Kidney (tissue), 14 donors: ENCODE data around the gene HES2. TPM values are rescaled to one million over a fixed set of nuclear protein-coding genes. Genes with fewer than 3 reads are reported as not detected.
A peak's percentile ranks its signal among the peaks of the same experiment; 100 is the strongest.

Source experiments
- DNase-seq, 5 donors: peaks; one replicate each; pipeline ENCODE4 v3.0.0-alpha.2; 2013 to 2020
- FAIRE-seq: peaks from 2 replicates; lab custom pipeline; 2012; peaks lifted over from hg19 to GRCh38; lab: Jason Lieb, UNC
- H3K27ac ChIP-seq, 2 donors: one replicate each; pipeline ENCODE4 v1.7.0; 2013; ENCODE audit warnings: low read depth in 2 of 2, low read length in 2 of 2, inconsistent platforms in 1 of 2
- H3K27me3 ChIP-seq: one replicate; pipeline ENCODE4 v1.7.1; 2013; ENCODE audit warnings: low read length, inconsistent platforms; ENCODE audit not compliant: control insufficient read depth, insufficient read depth
- H3K36me3 ChIP-seq, 3 donors: one replicate each; pipeline versions ENCODE4 v1.7.0 to v1.7.1; 2013; ENCODE audit warnings: low read length in 3 of 3, control low read depth in 1 of 3, inconsistent platforms in 1 of 3; ENCODE audit not compliant: insufficient read depth in 3 of 3, control insufficient read depth in 2 of 3
- H3K4me1 ChIP-seq, 3 donors: one replicate each; pipeline versions ENCODE4 v1.7.0 to v1.7.1; 2013; ENCODE audit warnings: low read length in 3 of 3, inconsistent platforms in 1 of 3, low read depth in 1 of 3; ENCODE audit not compliant: control insufficient read depth in 2 of 3, insufficient read depth in 2 of 3
- H3K4me3 ChIP-seq, 3 donors: one replicate each; pipeline versions ENCODE4 v1.7.0 to v1.8.1; 2013; ENCODE audit warnings: low read length in 3 of 3, control low read depth in 1 of 3, inconsistent platforms in 1 of 3
- H3K9ac ChIP-seq, 3 donors: one replicate each; pipeline versions ENCODE4 v1.7.0 to v1.7.1; 2013; ENCODE audit warnings: low read length in 3 of 3, control low read depth in 1 of 3, inconsistent platforms in 1 of 3
- H3K9me3 ChIP-seq, 3 donors: one replicate each; pipeline versions ENCODE4 v1.7.0 to v1.7.1; 2013; ENCODE audit warnings: low read length in 3 of 3, control low read depth in 1 of 3, inconsistent platforms in 1 of 3; ENCODE audit not compliant: control insufficient read depth in 2 of 3, insufficient read depth in 1 of 3
- CTCF ChIP-seq: IDR thresholded peaks from 3 replicates; pipeline ENCODE4 v1.5.1; 2012; ENCODE audit warnings: mild to moderate bottlenecking, moderate library complexity, borderline replicate concordance; ENCODE audit not compliant: insufficient read depth; ENCODE audit errors: extremely low read depth
- intact Hi-C: fragments of 100-400 bp; cut with DNase I; formaldehyde crosslinking; loops from one replicate; pipeline ENCODE4 v1.11.1; 2022
- polyA plus RNA-seq: library from polyadenylated mRNA; stranded (reverse); fragments of 350-450 nt; fragmentation: Illumina TruSeq; extraction: RNeasy Lipid Tissue Mini Kit (QIAGEN cat#74804); gene quantifications from one replicate; pipeline ENCODE4 v1.2.3, GENCODE V29; 2014; ENCODE audit warnings: low read depth, low replicate concordance; ENCODE audit not compliant: insufficient read depth
- total RNA-seq: library from RNA; stranded (reverse); fragmentation: NEBNext Ultra II Directional; extraction: Animal tissue kit (Norgen Biotek cat#: 25700); gene quantifications from one replicate; pipeline ENCODE4 v1.2.1, GENCODE V29; 2021
- donor health status: control.
- donor health status: control.
- donor health status: control.
- donor health status: control.
- donor health status: control.
- donor health status: DM: yes; HTN: yes; CAD: no.
- donor health status: Normal renal cell carcinoma (clear cell type).

HES2 gene
- total and polyA plus RNA-seq, 2 donors from 2014 or later: 1.3 to 1.6 TPM

GRCh38 chr1:6450005-6450450 is 30.3 kb upstream of the HES2 start:
- no peak for FAIRE-seq
- no peak overlapping the region for H3K9ac ChIP-seq

GRCh38 chr1:6448749-6449631 is 29.3 kb upstream of the HES2 start:
- no peak overlapping the region for H3K27ac ChIP-seq
- H3K9ac ChIP-seq: no peak overlapping the region
- H3K4me3 ChIP-seq: no peak overlapping the region
- DNase-seq (peak in 3 of 5 donors; percentile 57 to 76 (median 61)), FAIRE-seq (no peak)
- H3K4me1 ChIP-seq: peaks cover 0 to 4% (median 3%) of the 10 kb centered on the region in 3 donors
- no peak for TF ChIP-seq CTCF
- no peaks in the 10 kb centered on the region for H3K9me3 ChIP-seq
- intact Hi-C loops: no loop called here
- no peaks in the 10 kb centered on the region for H3K36me3 ChIP-seq
- H3K27me3 ChIP-seq: peaks cover 11% of the 10 kb centered on the region

More at GRCh38 chr1:6450005-6450450, 30.3 kb upstream of the HES2 start:
- intact Hi-C loops: no loop called here
- Histone ChIP-seq H3K9me3 (no peaks in the 10 kb centered on the region), H3K27me3 (peaks cover 8% of the 10 kb centered on the region), H3K4me1 (peaks cover 0 to 4% (median 2%) of the 10 kb centered on the region in 3 donors), H3K4me3 (no peak overlapping the region), H3K27ac (no peak overlapping the region), H3K36me3 (no peaks in the 10 kb centered on the region)
- DNase-seq: no peak
- no peak for TF ChIP-seq CTCF

- H3K27me3 ChIP-seq: peaks cover 9% of the 10 kb centered on the region
- no peak overlapping the region for H3K9ac ChIP-seq
- no peaks in the 10 kb centered on the region for H3K36me3 ChIP-seq
- DNase-seq: peak in 4 of 5 donors; percentile 83 to 93 (median 88)
- no peak for FAIRE-seq
- H3K9me3 ChIP-seq: no peaks in the 10 kb centered on the region
- no peak for TF ChIP-seq CTCF
- no peak overlapping the region for H3K4me3 ChIP-seq
- intact Hi-C loops: no loop called here
- no peak overlapping the region for H3K27ac ChIP-seq
- H3K4me1 ChIP-seq: peaks cover 0 to 4% (median 3%) of the 10 kb centered on the region in 3 donors
Observed at GRCh38 chr1:6447818-6448748, 28.4 kb upstream of the HES2 start.
